D721Med (cell line): ENCODE results near the gene SGCG.
"Not testable (repeated sequence)": the region's sequence is repeated elsewhere in the genome, so short reads cannot be mapped to it uniquely, and the experiment has no call there.

Experiments used
- DNase-seq: peaks from one replicate; pipeline ENCODE4 v3.0.0; 2011; ENCODE audit warnings: low spot score; ENCODE audit not compliant: insufficient read length
- FAIRE-seq: peaks from 2 replicates; lab custom pipeline; 2011; peaks lifted over from hg19 to GRCh38; lab: Jason Lieb, UNC
- TF ChIP-seq, protein P1 (sequence below): IDR thresholded peaks from 2 replicates; pipeline ENCODE4 v1.5.1; 2012; ENCODE audit warnings: mild to moderate bottlenecking, control low read depth; ENCODE audit not compliant: insufficient read depth; ENCODE audit errors: missing control alignments

The SGCG gene

DNA sequence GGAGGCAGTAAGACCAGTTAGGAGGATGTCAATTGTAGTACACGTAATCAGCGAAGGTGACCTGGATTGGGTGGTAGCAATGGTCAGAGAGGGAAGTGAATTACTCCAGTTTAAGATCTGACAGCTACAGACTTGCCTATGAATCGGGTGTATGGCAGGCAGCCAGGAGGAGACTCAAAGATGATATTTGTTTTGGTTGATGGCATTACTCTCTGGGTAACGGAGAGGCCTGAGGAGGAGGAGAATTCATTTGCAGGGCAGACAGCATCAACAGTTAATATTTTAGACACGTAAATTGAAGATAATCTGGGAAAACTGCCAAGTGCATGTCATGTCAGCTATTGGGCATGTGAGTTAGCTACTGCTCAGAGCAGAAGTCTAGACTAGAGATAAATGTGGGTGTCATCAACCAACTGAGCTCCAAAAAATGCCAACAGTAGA is 109.2 kb downstream of the SGCG start:
- FAIRE-seq (no peak), DNase-seq (no peak)
- TF ChIP-seq, protein P1, sequence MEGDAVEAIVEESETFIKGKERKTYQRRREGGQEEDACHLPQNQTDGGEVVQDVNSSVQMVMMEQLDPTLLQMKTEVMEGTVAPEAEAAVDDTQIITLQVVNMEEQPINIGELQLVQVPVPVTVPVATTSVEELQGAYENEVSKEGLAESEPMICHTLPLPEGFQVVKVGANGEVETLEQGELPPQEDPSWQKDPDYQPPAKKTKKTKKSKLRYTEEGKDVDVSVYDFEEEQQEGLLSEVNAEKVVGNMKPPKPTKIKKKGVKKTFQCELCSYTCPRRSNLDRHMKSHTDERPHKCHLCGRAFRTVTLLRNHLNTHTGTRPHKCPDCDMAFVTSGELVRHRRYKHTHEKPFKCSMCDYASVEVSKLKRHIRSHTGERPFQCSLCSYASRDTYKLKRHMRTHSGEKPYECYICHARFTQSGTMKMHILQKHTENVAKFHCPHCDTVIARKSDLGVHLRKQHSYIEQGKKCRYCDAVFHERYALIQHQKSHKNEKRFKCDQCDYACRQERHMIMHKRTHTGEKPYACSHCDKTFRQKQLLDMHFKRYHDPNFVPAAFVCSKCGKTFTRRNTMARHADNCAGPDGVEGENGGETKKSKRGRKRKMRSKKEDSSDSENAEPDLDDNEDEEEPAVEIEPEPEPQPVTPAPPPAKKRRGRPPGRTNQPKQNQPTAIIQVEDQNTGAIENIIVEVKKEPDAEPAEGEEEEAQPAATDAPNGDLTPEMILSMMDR, result no peak

DNA sequence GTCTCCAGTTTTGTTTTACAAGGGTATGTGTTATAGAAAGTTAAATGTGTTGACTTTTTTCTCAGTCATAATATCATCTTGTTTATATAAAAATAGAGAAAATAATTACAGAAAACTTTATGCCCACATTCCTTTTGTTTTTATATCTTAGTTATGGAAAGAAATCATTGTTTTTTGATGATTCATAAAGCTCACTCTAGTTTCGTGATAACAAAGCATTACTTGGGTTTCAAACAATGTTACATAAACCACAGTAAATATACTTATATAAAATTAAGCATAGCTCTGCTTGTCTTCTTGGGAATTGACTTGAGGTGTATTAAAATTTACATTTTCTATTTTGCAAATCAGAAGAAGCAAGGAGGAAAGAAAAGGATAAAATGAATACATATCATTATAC is 111.8 kb downstream of the SGCG start:
- DNase-seq, result no peak

DNA sequence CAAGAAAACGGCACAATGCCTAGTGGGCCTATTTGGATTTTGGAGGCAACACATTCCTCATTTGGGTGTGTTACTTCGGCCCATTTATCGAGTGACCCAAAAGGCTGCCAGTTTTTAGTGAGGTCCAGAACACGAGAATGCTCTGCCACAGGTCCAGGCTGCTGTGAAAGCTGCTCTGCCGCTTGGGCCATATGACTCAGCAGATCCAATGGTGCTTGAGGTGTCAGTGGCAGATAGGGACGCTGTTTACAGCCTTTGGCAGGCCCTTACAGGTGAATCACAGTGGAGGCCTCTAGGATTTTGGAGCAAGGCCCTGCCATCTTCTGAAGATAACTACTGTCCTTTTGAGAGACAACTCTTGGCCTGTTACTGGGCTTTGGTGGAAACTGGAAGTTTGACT is 134.1 kb downstream of the SGCG start:
- FAIRE-seq, DNase-seq: not testable (repeated sequence)

More for the DNA sequence above, 111.8 kb downstream of the SGCG start:
- FAIRE-seq, result no peak
- TF ChIP-seq, protein P1, result no peak

DNA sequence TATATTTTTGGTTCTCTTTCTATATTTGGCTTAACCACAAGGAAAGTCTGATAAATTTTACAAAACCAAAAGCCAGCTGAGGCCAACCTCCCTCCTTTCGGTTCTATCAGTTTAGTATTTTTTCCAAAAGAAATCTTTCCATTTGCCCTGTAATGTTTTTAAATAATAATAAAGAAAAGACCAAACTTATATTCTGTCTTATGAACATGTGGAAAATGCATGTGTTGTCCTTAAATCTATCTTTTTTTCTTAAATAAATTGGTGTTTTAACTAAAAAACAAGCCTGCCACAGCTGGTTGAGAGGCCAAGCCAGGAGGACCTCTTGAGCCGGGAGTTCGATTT is 139.1 kb downstream of the SGCG start:
- DNase-seq (no peak), FAIRE-seq (no peak)
- TF ChIP-seq, protein P1, result no peak

DNA sequence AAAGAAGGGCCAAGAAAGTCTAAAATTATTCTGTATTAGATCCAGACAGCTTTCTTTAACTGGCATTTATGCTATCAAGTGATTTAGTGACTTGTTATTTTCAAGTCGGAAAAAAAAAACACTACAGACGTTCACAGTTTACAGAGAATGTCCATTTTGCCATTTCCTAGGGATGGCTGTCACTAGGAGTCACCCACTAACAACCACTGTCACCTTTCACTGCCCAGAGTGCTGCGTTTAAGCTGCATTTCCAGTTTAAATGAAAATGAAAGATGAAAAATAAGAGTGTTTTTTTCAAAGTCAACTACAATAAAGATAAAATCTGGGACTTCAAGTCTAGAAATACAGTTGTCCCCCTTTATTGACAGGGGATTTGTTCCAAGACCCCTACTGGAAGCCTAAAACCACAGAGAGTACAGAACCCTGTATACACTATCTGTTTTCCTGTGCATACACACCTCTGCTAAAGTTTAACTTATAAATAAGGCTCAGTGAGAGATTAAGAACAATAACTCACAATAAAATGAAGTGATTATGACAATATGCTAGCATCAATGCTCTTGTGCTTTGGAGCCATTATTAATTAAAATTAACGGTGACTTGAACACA is 140.3 kb downstream of the SGCG start:
- no peak for DNase-seq
- no peak for FAIRE-seq
- TF ChIP-seq, protein P1, result no peak

DNA sequence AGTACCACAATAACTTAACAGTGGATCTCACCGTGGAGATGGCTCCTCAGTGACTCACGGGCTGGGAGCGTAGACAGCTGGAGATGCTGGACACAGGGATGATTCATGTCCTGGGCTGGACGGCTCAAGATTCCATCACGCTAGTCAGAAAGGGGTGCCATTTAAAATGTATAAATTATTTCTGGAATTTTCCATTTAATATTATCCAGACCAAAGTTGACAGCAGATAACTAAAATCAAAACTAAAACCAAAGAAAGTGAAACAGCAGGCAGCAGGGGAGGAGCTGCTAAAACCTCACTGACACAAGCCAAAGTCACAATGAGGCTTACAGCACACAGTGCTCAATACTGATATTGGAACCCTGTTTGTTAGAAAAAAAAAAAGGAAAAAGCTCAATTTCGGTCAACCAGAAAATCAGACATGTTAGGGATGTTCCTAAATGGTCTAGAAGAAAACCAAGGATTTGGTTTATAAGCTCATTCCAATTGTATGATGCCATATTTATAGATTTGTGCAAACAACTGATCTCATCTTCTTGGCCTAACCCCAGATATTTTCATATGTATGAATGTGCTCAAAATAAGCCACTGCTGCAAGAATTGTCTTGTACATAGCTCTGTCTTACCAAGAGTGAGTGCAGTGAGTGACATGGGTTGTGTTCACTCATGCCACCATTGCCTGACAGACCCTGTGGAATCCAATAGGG is 140.9 kb downstream of the SGCG start:
- FAIRE-seq, result no peak
- TF ChIP-seq, protein P1, result no peak
- no peak for DNase-seq

DNA sequence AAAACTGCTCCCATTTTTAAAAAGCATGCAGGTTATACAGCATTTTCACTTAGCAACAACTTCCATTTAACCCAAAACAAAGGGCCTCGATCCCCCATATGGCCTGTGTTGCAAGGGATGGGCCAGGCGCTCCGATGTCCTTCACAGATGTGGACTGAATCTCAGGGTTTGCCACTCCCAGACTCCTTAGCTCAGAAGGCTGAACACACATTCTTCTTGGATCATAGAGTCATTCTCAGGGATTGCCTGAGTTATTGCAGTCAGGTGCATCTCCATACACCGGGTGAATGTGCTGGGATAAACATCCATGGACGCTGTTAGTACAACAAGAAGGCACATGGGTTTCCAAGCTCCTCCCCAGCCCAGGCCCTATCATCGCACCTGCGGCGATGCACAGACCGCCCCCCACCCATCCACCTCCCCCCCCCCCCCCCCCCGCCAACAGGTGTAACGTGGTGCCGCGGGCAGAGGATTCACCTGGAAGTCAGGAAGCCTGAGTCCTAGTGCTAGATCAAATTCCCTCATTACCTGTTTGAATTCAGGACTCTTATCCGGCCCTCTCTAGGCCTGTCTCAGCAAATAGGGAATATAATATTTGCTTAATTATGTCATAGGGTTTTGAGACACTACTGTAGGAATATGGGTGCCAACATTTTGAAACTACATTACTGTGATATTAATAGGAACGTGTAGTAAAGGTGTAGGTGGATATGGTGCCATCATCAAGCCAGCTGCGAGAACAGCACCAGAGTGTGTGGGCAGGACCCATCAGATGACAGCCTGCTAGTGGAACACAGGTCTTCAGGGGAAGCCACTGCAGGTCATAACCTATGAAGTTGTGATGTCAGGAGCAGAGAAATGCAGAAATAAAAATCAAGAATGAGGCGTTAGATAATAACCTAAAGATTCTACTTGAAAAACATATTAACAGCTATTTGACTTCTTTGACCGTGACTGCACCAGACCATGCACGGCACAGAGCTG is 141.9 kb downstream of the SGCG start:
- FAIRE-seq (no peak), DNase-seq (no peak)
- TF ChIP-seq, protein P1, result no peak
